HAP-1 (cell line): ENCODE results near the gene GRM5.
"Not testable (repeated sequence)": the region's sequence is repeated elsewhere in the genome, so short reads cannot be mapped to it uniquely, and the experiment has no call there.

ENCODE experiments used
- DNase-seq, 2 experiments: peaks; one replicate each; pipeline ENCODE4 v3.0.0-alpha.2; 2016 to 2020; ENCODE audit warnings: low spot score in 2 of 2
- H3K27me3 ChIP-seq: fragments of 250-450 bp; sonication (Bioruptor Pico); 2 replicates; pipeline ENCODE4 v1.5.1; 2020; ENCODE audit warnings: low read depth, mild to moderate bottlenecking, moderate library complexity
- H3K36me3 ChIP-seq: fragments of 250-450 bp; sonication (Bioruptor Pico); replicated peaks from 2 replicates; pipeline ENCODE4 v1.5.1; 2020; ENCODE audit warnings: mild to moderate bottlenecking
- H3K4me1 ChIP-seq: fragments of 250-450 bp; sonication (Bioruptor Pico); 2 replicates; pipeline ENCODE4 v1.5.1; 2020; ENCODE audit warnings: mild to moderate bottlenecking
- H3K4me3 ChIP-seq: fragments of 250-450 bp; sonication (Bioruptor Pico); 2 replicates; pipeline ENCODE4 v1.5.1; 2020; ENCODE audit warnings: mild to moderate bottlenecking, moderate library complexity
- H3K9me3 ChIP-seq: fragments of 250-450 bp; sonication (Bioruptor Pico); 2 replicates; pipeline ENCODE4 v1.5.1; 2020; ENCODE audit warnings: mild to moderate bottlenecking, moderate library complexity
- in situ Hi-C: fragments of 300-500 bp; cut with MboI; formaldehyde crosslinking; loops from 3 replicates; pipeline ENCODE4 v1.14.3; 2020; ENCODE audit warnings: low sequenced_read_pairs, inconsistent platforms, mixed read lengths

The GRM5 gene

DNA sequence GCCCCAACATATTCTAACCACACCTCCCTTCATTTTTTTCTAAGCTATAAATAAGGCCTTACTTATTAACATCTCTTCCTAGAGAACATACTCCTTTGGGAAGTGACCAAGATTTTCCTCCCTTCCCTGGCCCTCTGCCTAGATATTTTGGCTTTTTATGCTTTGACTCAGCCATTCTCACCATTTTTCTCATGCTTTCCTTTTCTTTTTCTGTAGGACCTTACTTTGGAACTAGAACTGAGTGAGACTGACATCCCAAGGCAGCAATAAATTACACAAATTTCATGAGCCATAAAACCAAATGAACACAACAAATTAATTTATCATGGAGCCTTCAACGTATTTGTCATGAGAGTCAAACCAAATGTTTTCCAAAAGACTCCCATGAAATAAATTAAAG lies 585.6 kb downstream of the GRM5 start:
- Histone ChIP-seq H3K4me3 (no peak overlapping the region), H3K36me3 (no peaks in the 10 kb centered on the region), H3K4me1 (no peaks in the 10 kb centered on the region), H3K9me3 (no peaks in the 10 kb centered on the region), H3K27me3 (peaks cover 6% of the 10 kb centered on the region)
- in situ Hi-C loops, result no loop called here
- no peak for DNase-seq

DNA sequence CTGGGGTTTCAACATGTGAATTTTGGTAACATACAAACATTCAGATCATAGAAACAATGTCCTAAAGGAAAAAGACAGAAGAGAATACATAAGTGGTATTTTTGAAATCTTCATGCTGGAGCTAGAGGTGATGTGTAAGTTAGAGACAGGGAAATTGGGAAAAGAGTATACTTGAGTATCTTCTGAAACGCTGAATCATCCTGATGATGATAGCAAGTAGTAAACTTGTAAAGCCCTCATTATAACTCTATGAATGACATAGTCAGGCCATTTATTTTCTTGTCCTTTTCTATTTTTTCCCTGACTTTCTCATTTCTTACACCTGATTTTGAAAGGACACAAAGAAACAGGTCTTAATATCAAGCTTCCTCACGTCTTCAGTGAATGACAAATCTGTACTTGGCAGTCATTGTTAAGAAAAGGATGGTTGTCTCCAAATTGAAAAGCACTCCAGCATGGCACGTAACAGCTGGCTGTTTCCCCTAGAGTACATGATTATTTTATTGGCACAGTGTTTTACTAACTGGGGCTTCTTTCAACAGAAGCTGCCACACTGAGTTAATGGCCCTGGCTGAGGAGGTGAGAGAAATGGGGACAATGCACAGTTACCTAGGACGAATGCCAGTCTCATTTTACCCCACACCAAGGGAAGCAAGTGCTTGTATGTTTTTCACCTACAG lies 587.5 kb downstream of the GRM5 start:
- no peaks in the 10 kb centered on the region for H3K36me3 ChIP-seq
- in situ Hi-C loops, result no loop called here
- no peak overlapping the region for H3K4me3 ChIP-seq
- H3K9me3 ChIP-seq, result no peaks in the 10 kb centered on the region
- H3K4me1 ChIP-seq, result no peaks in the 10 kb centered on the region
- DNase-seq, result no peak
- H3K27me3 ChIP-seq, result peaks cover 2% of the 10 kb centered on the region; the same call in 1 of the 2 replicates

DNA sequence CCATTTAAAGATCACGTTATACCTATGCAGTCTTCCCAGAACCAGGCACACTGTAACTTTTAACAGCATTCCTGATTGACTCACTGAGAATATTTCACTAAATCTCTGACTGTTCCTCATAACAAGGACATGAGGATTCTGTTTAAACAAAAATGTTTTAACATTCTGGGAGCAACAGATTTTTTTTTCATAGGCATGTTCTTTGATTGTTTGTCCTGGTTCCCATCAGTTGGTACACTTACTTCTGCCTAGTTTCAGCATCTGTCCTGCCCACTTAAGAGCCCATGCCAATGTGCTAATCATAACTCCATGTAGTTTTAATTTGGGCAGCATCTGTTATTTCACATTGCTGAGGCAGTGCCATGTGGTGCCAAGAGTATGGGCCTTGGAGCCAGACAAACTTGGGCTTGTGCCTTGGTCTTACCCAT lies 589.8 kb downstream of the GRM5 start:
- Histone ChIP-seq H3K27me3 (peaks cover 2% of the 10 kb centered on the region; the same call in 1 of the 2 replicates), H3K36me3 (no peaks in the 10 kb centered on the region), H3K9me3 (no peaks in the 10 kb centered on the region), H3K4me3 (no peak overlapping the region), H3K4me1 (no peaks in the 10 kb centered on the region)
- in situ Hi-C loops, result no loop called here
- DNase-seq, result no peak

GRCh38 chr11:88474655-88475054 lies 591.1 kb downstream of the GRM5 start:
- no peak overlapping the region for H3K4me3 ChIP-seq
- H3K9me3 ChIP-seq, result no peaks in the 10 kb centered on the region
- no peak for DNase-seq
- H3K27me3 ChIP-seq, result no peaks in the 10 kb centered on the region
- H3K4me1 ChIP-seq, result no peaks in the 10 kb centered on the region
- no peaks in the 10 kb centered on the region for H3K36me3 ChIP-seq
- in situ Hi-C loops, result no loop called here

DNA sequence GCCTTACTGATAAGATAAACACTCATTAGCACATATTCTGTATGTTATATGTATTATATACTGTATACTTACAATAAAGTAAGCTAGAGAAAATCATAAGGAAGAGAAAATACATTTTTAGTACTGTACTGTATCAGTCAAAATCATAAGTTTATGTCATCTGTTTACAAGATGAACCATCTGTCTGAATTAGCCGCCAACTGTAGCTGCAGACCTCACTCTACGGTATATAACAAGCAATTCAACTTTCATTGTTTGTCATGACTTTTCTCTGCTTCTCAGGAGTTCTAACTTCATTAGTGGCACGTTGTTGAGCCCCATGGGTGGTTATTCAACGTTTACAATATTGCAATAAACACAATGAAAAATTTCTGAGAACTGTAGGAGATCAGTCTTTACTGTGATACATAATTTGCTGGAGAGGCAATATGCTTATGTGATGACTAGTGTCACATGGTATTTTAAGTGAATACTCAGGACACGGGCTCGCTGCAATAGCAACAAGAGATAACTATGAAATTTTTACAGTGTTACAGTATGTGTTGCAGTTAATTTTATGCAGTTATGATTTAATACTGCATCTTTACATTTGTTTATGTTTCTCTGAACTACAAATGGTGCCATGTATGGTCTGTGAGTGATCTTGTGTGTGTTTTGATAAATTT lies 596.1 kb downstream of the GRM5 start:
- Histone ChIP-seq H3K9me3 (no peaks in the 10 kb centered on the region), H3K36me3 (no peaks in the 10 kb centered on the region), H3K4me3 (no peak overlapping the region), H3K27me3 (no peaks in the 10 kb centered on the region), H3K4me1 (no peaks in the 10 kb centered on the region)
- in situ Hi-C loops, result no loop called here
- DNase-seq, result no peak

- Histone ChIP-seq H3K27me3 (no peaks in the 10 kb centered on the region), H3K36me3 (no peaks in the 10 kb centered on the region), H3K9me3 (no peaks in the 10 kb centered on the region), H3K4me3 (no peak overlapping the region), H3K4me1 (no peaks in the 10 kb centered on the region)
- DNase-seq, result no peak
- in situ Hi-C loops, result no loop called here
Observed at GRCh38 chr11:88464528-88464927, 601.3 kb downstream of the GRM5 start.

GRCh38 chr11:88463301-88463700 lies 602.5 kb downstream of the GRM5 start:
- H3K9me3 ChIP-seq, H3K4me3 ChIP-seq, H3K36me3 ChIP-seq, H3K27me3 ChIP-seq, H3K4me1 ChIP-seq, in situ Hi-C loops, DNase-seq: not testable (repeated sequence)

DNA sequence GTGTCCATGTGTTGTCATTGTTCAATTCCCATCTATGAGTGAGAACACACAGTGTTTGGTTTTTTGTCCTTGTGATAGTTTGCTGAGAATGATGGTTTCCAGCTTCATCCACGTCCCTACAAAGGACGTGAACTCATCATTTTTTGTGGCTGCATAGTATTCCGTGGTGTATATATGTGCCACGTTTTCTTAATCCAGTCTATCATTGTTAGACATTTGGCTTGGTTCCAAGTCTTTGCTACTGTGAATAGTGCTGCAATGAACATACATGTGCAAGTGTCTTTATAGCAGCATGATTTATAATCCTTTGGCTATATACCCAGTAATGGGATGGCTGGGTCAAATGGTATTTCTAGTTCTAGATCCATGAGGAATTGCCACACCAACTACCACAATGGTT lies 607.7 kb downstream of the GRM5 start:
- H3K4me1 ChIP-seq, DNase-seq, H3K27me3 ChIP-seq, H3K36me3 ChIP-seq, H3K4me3 ChIP-seq, H3K9me3 ChIP-seq, in situ Hi-C loops: not testable (repeated sequence)

GRCh38 chr11:88455974-88456373 lies 609.8 kb downstream of the GRM5 start:
- no peak for DNase-seq
- Histone ChIP-seq H3K36me3 (no peaks in the 10 kb centered on the region), H3K9me3 (no peaks in the 10 kb centered on the region), H3K4me1 (no peaks in the 10 kb centered on the region), H3K27me3 (no peaks in the 10 kb centered on the region), H3K4me3 (no peak overlapping the region)
- in situ Hi-C loops, result no loop called here

- in situ Hi-C loops, result no loop called here
- Histone ChIP-seq H3K4me1 (no peaks in the 10 kb centered on the region), H3K36me3 (no peaks in the 10 kb centered on the region), H3K9me3 (no peaks in the 10 kb centered on the region), H3K27me3 (no peaks in the 10 kb centered on the region), H3K4me3 (no peak overlapping the region)
- no peak for DNase-seq
Observed at GRCh38 chr11:88454881-88455280, 610.9 kb downstream of the GRM5 start.
